Fibroblast of villous mesenchyme (primary cell): Measurements from ENCODE around the gene PFKP. TPM values are rescaled to one million over a fixed set of nuclear protein-coding genes. Genes with fewer than 3 reads are reported as not detected.

Source experiments
- DNase-seq: peaks from one replicate; pipeline ENCODE4 v3.0.0-alpha.2; 2010; ENCODE audit warnings: low read depth
- H3K4me3 ChIP-seq: 2 replicates; pipeline ENCODE4 v1.5.1; 2011; ENCODE audit warnings: low read depth, mild to moderate bottlenecking, low read length
- CTCF ChIP-seq: IDR thresholded peaks from 2 replicates; pipeline ENCODE4 v1.5.1; 2012; ENCODE audit warnings: low read depth, mild to moderate bottlenecking, low read length; ENCODE audit not compliant: insufficient read depth
- total RNA-seq: library from RNA; depleted of rRNA; stranded (reverse); fragments of >200 nt; gene quantifications from 2 replicates; pipeline ENCODE4 v1.2.3, GENCODE V29; 2012

The PFKP gene
- total RNA-seq, 1 donor = 120 TPM

- no peak for DNase-seq
- TF ChIP-seq CTCF = no peak
- no peak overlapping the region for H3K4me3 ChIP-seq
Measured at GRCh38 chr10:3108033-3108432, 40.7 kb downstream of the PFKP start.

GRCh38 chr10:3108575-3109105 is 41.3 kb downstream of the PFKP start:
- no peak overlapping the region for H3K4me3 ChIP-seq
- TF ChIP-seq CTCF = no peak
- DNase-seq = no peak

GRCh38 chr10:3109196-3109595 is 41.8 kb downstream of the PFKP start:
- no peak overlapping the region for H3K4me3 ChIP-seq
- TF ChIP-seq CTCF = no peak
- no peak for DNase-seq

GRCh38 chr10:3109633-3110032 is 42.3 kb downstream of the PFKP start:
- DNase-seq = no peak
- no peak for TF ChIP-seq CTCF

GRCh38 chr10:3110782-3111620 is 43.7 kb downstream of the PFKP start:
- no peak for DNase-seq
- no peak overlapping the region for H3K4me3 ChIP-seq

More at GRCh38 chr10:3109633-3110032, 42.3 kb downstream of the PFKP start:
- no peak overlapping the region for H3K4me3 ChIP-seq

GRCh38 chr10:3111621-3112163 is 44.3 kb downstream of the PFKP start:
- no peak overlapping the region for H3K4me3 ChIP-seq
- TF ChIP-seq CTCF = no peak
- DNase-seq = no peak

More at GRCh38 chr10:3110782-3111620, 43.7 kb downstream of the PFKP start:
- TF ChIP-seq CTCF = no peak
